HG03196 (cell line): ENCODE measurements around the gene ABHD18.
"Not testable (repeated sequence)": the region's sequence is repeated elsewhere in the genome, so short reads cannot be mapped to it uniquely, and the experiment has no call there.

ENCODE experiments used
- ATAC-seq: cut with Tn5 transposase; IDR thresholded peaks from one replicate; pipeline ENCODE4 v1.9.1; 2021; ENCODE audit not compliant: unreplicated experiment

ABHD18 gene

GRCh38 chr4:127965062-127965802 lies at the start of gene ABHD18, which contains the start of gene MFSD8:
TSS of gene ABHD18 (plus strand) at chr4:127965406. CDS start at chr4:127982956, 17,550 bp downstream.
TSS of gene MFSD8 (minus strand) at chr4:127965173. CDS start at chr4:127965133, 40 bp downstream.
- peak; percentile 97 for ATAC-seq

- no peak for ATAC-seq
Measured at GRCh38 chr4:127916512-127916911, 48.7 kb upstream of the ABHD18 start.

GRCh38 chr4:127917151-127917550 lies 48.1 kb upstream of the ABHD18 start:
- ATAC-seq: no peak

- ATAC-seq: no peak
Measured at GRCh38 chr4:127920521-127920920, 44.7 kb upstream of the ABHD18 start.

GRCh38 chr4:127922226-127922625 lies 43.0 kb upstream of the ABHD18 start:
- no peak for ATAC-seq

- not testable (repeated sequence) for ATAC-seq
Measured at GRCh38 chr4:127925720-127926119, 39.5 kb upstream of the ABHD18 start.

GRCh38 chr4:127930175-127930574 lies 35.0 kb upstream of the ABHD18 start:
- no peak for ATAC-seq

GRCh38 chr4:127931836-127932235 lies 33.4 kb upstream of the ABHD18 start:
- not testable (repeated sequence) for ATAC-seq

GRCh38 chr4:127936974-127937373 lies 28.2 kb upstream of the ABHD18 start:
- ATAC-seq: no peak

GRCh38 chr4:127957105-127957504 lies 8.1 kb upstream of the ABHD18 start:
- ATAC-seq: no peak

- no peak for ATAC-seq
Measured at GRCh38 chr4:127959794-127960193, 5.4 kb upstream of the ABHD18 start.

GRCh38 chr4:127963633-127964398 lies 1.4 kb upstream of the ABHD18 start:
- not testable (repeated sequence) for ATAC-seq

- ATAC-seq: not testable (repeated sequence)
Measured at GRCh38 chr4:127964426-127965061, 662 bp upstream of the ABHD18 start.

- ATAC-seq: peak; percentile 33
Measured at GRCh38 chr4:127965803-127966175, 583 bp downstream of the ABHD18 start.

- no peak for ATAC-seq
Measured at GRCh38 chr4:127967141-127967775, 2.1 kb downstream of the ABHD18 start.

GRCh38 chr4:127968586-127968985 lies 3.4 kb downstream of the ABHD18 start:
- no peak for ATAC-seq

GRCh38 chr4:127970925-127971324 lies 5.7 kb downstream of the ABHD18 start:
- not testable (repeated sequence) for ATAC-seq

- no peak for ATAC-seq
Measured at GRCh38 chr4:127975121-127975770, 10.0 kb downstream of the ABHD18 start.

GRCh38 chr4:127978930-127979329 lies 13.7 kb downstream of the ABHD18 start:
- ATAC-seq: no peak

- ATAC-seq: no peak
Measured at GRCh38 chr4:127982445-127982844, 17.2 kb downstream of the ABHD18 start.

GRCh38 chr4:127985989-127986388 lies 20.8 kb downstream of the ABHD18 start:
- no peak for ATAC-seq
